ENCODE data around the gene FABP1.

Gene FABP1

DNA sequence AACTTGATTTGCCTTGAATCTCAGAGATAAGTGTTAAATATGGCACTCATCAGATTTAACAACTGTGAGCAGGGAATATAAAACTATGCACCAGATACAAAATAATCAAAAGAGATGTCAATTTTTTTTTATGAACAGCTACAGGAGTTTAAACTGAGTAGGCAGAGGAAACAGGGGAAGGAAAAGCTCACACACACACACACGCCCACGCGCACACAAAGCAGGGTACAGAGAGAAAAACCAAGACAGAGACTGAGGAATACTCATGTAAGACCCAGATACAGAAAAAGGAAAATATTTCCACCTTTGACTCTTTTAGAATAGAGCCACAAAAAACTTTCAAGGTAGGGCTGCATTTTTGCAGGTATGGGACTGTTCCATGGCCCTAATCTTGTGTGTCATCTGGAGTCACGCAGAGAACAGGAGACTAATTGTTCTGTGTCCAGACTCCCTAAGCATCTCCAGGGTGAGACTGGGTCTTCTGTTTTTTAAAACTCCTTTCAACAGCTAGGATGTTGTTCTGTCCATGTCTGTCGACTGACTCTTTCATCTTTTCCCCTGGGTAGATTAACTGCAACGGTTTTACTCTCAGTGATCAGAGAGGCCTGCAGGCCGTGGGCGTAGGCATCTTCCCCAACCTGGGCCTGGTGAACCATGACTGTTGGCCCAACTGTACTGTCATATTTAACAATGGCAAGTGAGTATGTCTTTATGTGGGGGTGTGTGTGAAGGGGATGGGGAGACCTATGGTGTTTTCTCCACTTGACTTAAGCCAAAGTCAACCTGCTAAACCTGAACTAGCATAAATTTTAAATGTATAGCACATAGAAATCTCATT lies 37.2 kb downstream of the FABP1 start:
- TF ChIP-seq TAF1 (IDR thresholded peaks at IDR 0.05; ENCODE audit: low read depth, low read length) (no peak), POLR2A (IDR thresholded peaks at IDR 0.05; ENCODE audit: low read depth, low read length) (no peak), SPI1 (IDR thresholded peaks at IDR 0.05; ENCODE audit: low read depth, low read length) (no peak), PAX5 (IDR thresholded peaks at IDR 0.05; ENCODE audit: insufficient read depth, low read length, severe bottlenecking) (no peak), POLR2AphosphoS5 (IDR thresholded peaks at IDR 0.05; ENCODE audit: low read depth, low read length) (no peak), POU2F2 (IDR thresholded peaks at IDR 0.05; ENCODE audit: low read depth, low read length) (no peak)
- FAIRE-seq (peak; percentile 55), DNase-seq (ENCODE audit: insufficient read length, low spot score) (no peak)

DNA sequence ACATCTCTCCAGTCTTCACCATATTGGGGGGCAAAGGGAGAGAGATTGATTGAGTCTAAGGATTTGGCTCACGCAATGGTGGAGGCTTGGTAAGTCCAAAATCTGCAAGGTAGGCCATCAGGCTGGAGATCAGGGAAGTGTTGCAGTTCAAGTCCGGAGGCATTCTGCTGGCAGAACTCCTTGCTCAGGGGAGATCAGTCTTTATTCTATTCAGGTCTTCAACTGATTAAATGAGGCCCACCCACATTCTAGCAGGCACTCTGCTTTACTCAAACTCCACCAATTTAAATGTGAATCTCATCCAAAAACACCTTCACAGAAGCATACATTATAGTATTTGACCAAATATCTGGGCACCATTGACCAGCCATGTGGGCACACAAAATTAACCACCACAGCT lies 38.9 kb downstream of the FABP1 start:
- no peak for TF ChIP-seq POU2F2 (IDR thresholded peaks at IDR 0.05; ENCODE audit: low read depth, low read length)
- TF ChIP-seq POLR2A (IDR thresholded peaks at IDR 0.05; ENCODE audit: low read depth, low read length) = no peak
- TF ChIP-seq TAF1 (IDR thresholded peaks at IDR 0.05; ENCODE audit: low read depth, low read length) = no peak
- TF ChIP-seq PAX5 (IDR thresholded peaks at IDR 0.05; ENCODE audit: insufficient read depth, low read length, severe bottlenecking) = no peak
- TF ChIP-seq SPI1 (IDR thresholded peaks at IDR 0.05; ENCODE audit: low read depth, low read length) = no peak
- no peak for TF ChIP-seq POLR2AphosphoS5 (IDR thresholded peaks at IDR 0.05; ENCODE audit: low read depth, low read length)

DNA sequence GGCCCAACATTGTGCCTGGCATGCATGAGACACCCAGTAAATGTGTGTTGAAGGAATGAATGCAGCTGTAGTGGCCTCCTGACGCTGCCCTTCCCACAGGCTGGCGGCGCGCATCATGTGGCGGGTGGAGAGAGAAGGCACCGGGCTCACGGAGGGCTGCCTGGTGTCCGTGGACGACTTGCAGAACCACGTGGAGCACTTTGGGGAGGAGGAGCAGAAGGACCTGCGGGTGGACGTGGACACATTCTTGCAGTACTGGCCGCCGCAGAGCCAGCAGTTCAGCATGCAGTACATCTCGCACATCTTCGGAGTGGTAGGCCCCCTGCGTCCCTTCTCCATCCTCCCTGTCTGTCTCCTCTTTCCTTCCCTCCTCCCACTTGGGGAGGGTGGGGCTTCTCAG lies 40.1 kb downstream of the FABP1 start:
- FAIRE-seq (no peak), DNase-seq (ENCODE audit: insufficient read length, low spot score) (no peak)
- no peak for TF ChIP-seq POLR2AphosphoS5 (IDR thresholded peaks at IDR 0.05; ENCODE audit: low read depth, low read length)
- TF ChIP-seq PAX5 (IDR thresholded peaks at IDR 0.05; ENCODE audit: insufficient read depth, low read length, severe bottlenecking) = no peak
- no peak for TF ChIP-seq POLR2A (IDR thresholded peaks at IDR 0.05; ENCODE audit: low read depth, low read length)
- TF ChIP-seq SPI1 (IDR thresholded peaks at IDR 0.05; ENCODE audit: low read depth, low read length) = no peak
- TF ChIP-seq POU2F2 (IDR thresholded peaks at IDR 0.05; ENCODE audit: low read depth, low read length) = no peak
- no peak for TF ChIP-seq TAF1 (IDR thresholded peaks at IDR 0.05; ENCODE audit: low read depth, low read length)

More for the DNA sequence above, 38.9 kb downstream of the FABP1 start:
- DNase-seq (ENCODE audit: insufficient read length, low spot score) = no peak
- FAIRE-seq = no peak

DNA sequence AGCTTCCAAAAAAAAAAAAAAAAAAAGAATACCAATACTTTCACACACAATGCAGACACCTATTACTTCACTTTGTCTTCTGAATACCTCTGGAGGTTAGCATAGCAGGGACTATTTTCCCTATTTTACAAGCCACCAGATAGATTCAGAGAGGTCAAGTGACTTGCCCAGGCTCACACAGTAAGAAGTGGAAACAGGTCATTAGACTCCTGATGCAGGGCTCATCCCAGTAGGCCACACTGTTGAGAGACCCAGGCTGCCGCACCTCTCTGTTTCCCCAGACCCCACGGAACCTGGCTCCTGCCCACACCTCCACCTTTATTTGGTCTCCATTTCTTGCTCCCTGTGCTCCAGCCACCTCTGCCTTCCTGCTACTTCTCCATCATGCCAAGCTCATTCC lies 40.8 kb downstream of the FABP1 start:
- no peak for TF ChIP-seq POLR2AphosphoS5 (IDR thresholded peaks at IDR 0.05; ENCODE audit: low read depth, low read length)
- TF ChIP-seq TAF1 (IDR thresholded peaks at IDR 0.05; ENCODE audit: low read depth, low read length) = no peak
- TF ChIP-seq PAX5 (IDR thresholded peaks at IDR 0.05; ENCODE audit: insufficient read depth, low read length, severe bottlenecking) = no peak
- TF ChIP-seq POLR2A (IDR thresholded peaks at IDR 0.05; ENCODE audit: low read depth, low read length) = no peak
- no peak for TF ChIP-seq SPI1 (IDR thresholded peaks at IDR 0.05; ENCODE audit: low read depth, low read length)
- TF ChIP-seq POU2F2 (IDR thresholded peaks at IDR 0.05; ENCODE audit: low read depth, low read length) = no peak
- no peak for FAIRE-seq
- DNase-seq (ENCODE audit: insufficient read length, low spot score) = no peak

DNA sequence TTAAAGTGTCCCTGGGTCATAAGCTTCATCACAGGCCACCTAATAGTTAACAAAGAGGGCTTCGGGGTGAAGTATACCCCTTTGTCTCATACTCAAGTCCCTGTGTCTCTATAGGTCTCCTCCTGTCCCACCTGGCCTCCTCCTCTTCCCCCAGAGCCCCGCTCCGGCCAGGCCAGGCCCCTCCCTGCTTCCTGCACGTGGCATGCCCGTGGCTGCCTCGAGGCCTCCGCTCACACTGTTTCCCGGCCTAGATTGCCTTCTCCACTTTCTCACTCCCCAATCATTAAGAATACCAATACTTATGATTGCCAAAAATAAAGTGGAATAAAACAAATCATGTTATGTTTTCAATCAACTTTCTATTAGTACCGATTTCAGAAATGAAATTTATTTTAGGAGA lies 41.5 kb downstream of the FABP1 start:
- no peak for TF ChIP-seq POLR2AphosphoS5 (IDR thresholded peaks at IDR 0.05; ENCODE audit: low read depth, low read length)
- no peak for TF ChIP-seq TAF1 (IDR thresholded peaks at IDR 0.05; ENCODE audit: low read depth, low read length)
- no peak for TF ChIP-seq POU2F2 (IDR thresholded peaks at IDR 0.05; ENCODE audit: low read depth, low read length)
- no peak for FAIRE-seq

DNA sequence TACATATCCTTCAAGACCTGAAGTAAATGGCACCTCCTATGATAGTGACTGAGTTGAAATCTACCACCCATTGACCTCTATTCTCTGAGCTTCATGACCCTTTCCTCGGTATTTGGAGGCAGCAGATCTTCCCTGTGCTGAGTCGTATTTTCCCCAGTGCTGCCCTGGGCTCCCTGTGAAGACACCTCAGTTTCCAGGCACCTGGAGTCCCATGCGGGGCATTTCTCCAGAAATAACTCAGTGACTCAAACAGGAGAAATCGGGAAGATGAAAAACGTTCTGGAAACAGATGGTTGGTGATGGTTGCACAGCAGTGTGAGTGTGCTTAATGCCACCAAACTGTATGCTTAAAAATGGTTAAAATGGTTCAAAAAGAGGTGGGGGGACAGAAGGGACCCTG lies 42.3 kb downstream of the FABP1 start:
- FAIRE-seq = no peak
- no peak for TF ChIP-seq TAF1 (IDR thresholded peaks at IDR 0.05; ENCODE audit: low read depth, low read length)
- TF ChIP-seq POLR2A (IDR thresholded peaks at IDR 0.05; ENCODE audit: low read depth, low read length) = no peak
- TF ChIP-seq SPI1 (IDR thresholded peaks at IDR 0.05; ENCODE audit: low read depth, low read length) = no peak
- no peak for TF ChIP-seq POLR2AphosphoS5 (IDR thresholded peaks at IDR 0.05; ENCODE audit: low read depth, low read length)
- no peak for TF ChIP-seq POU2F2 (IDR thresholded peaks at IDR 0.05; ENCODE audit: low read depth, low read length)
- TF ChIP-seq PAX5 (IDR thresholded peaks at IDR 0.05; ENCODE audit: insufficient read depth, low read length, severe bottlenecking) = no peak
- no peak for DNase-seq (ENCODE audit: insufficient read length, low spot score)

More for the DNA sequence above, 41.5 kb downstream of the FABP1 start:
- DNase-seq (ENCODE audit: insufficient read length, low spot score) = no peak

DNA sequence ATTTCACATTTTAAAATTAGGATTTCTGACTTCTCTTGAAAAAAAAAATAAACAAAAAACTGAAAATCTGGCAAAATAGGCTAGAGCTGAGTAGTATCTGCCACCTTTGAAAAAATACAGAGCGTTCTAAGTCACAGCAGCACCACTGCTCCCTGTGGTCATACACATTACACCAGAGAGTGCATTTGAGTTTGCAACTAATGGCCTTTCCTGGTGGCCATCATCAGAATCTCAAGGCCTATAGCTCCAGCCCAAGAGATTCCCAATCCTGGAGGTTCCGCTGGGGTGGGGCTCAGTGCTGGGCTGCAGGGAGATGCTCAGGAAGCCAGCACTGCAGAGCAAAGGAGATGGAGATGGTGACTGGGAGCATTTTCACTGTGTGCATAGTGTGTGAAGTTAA lies 42.8 kb downstream of the FABP1 start:
- FAIRE-seq (no peak), DNase-seq (ENCODE audit: insufficient read length, low spot score) (no peak)
- TF ChIP-seq TAF1 (IDR thresholded peaks at IDR 0.05; ENCODE audit: low read depth, low read length) = no peak
- TF ChIP-seq SPI1 (IDR thresholded peaks at IDR 0.05; ENCODE audit: low read depth, low read length) = no peak
- TF ChIP-seq POU2F2 (IDR thresholded peaks at IDR 0.05; ENCODE audit: low read depth, low read length) = no peak
- TF ChIP-seq POLR2AphosphoS5 (IDR thresholded peaks at IDR 0.05; ENCODE audit: low read depth, low read length) = no peak
- TF ChIP-seq PAX5 (IDR thresholded peaks at IDR 0.05; ENCODE audit: insufficient read depth, low read length, severe bottlenecking) = no peak
- no peak for TF ChIP-seq POLR2A (IDR thresholded peaks at IDR 0.05; ENCODE audit: low read depth, low read length)

DNA sequence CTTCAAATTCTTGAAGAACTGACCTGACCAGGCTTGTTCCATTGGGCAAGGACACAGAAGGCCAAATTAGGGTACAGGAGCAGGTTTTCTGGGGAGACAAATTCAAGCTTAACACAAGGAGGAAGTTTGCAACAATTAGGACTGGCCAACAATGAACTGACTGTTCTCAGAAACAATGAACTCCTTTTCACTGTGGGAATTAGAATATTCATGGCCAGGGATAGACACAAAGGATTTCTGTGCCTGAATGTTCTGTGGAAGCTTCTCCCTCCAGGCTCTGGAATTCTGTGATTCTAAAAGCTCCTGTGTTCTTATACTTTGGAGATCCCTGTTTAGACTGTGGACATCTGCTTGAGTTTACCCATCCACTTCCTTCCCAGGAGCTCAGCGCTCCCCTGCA lies 45.1 kb downstream of the FABP1 start:
- no peak for FAIRE-seq
- no peak for DNase-seq (ENCODE audit: insufficient read length, low spot score)
- TF ChIP-seq POU2F2 (IDR thresholded peaks at IDR 0.05; ENCODE audit: low read depth, low read length) (no peak), PAX5 (IDR thresholded peaks at IDR 0.05; ENCODE audit: insufficient read depth, low read length, severe bottlenecking) (no peak), TAF1 (IDR thresholded peaks at IDR 0.05; ENCODE audit: low read depth, low read length) (no peak), SPI1 (IDR thresholded peaks at IDR 0.05; ENCODE audit: low read depth, low read length) (no peak), POLR2A (IDR thresholded peaks at IDR 0.05; ENCODE audit: low read depth, low read length) (no peak), POLR2AphosphoS5 (IDR thresholded peaks at IDR 0.05; ENCODE audit: low read depth, low read length) (no peak)

DNA sequence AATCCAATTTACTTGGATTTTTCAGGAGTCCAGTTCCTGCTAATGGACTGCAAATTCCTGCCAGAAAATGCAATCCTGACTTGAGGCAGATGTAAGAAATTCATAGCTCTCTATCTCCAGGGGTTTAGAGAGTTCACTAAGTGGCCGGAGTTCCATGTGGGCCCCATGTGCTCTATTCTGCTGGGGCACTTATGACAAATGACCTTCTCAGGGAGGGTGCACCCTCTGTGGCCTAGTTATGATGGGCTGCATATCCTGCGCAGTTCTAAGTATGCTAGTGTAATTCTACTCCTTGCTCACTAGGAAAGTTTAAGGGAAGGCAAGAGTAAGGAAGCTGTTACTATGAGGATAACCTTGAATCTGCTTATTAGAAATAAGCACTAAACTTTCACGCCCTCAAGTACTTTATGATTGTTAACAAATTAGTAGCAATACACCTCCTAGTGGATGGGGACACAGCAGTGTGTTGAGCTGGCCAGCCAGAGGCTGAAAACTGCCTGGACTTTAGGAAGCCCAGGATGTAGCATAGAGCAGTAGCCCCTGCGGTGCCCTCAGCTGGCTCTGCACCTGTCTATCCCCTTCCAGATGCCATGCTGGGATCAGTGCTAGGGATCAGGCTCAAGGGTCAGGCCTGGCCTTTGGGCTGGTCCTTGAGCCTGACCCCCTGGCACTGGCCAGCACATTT lies 45.8 kb downstream of the FABP1 start:
- TF ChIP-seq TAF1 (IDR thresholded peaks at IDR 0.05; ENCODE audit: low read depth, low read length) (no peak), SPI1 (IDR thresholded peaks at IDR 0.05; ENCODE audit: low read depth, low read length) (no peak), PAX5 (IDR thresholded peaks at IDR 0.05; ENCODE audit: insufficient read depth, low read length, severe bottlenecking) (no peak), POU2F2 (IDR thresholded peaks at IDR 0.05; ENCODE audit: low read depth, low read length) (no peak), POLR2A (IDR thresholded peaks at IDR 0.05; ENCODE audit: low read depth, low read length) (no peak), POLR2AphosphoS5 (IDR thresholded peaks at IDR 0.05; ENCODE audit: low read depth, low read length) (no peak)
- no peak for FAIRE-seq
- no peak for DNase-seq (ENCODE audit: insufficient read length, low spot score)

Data from GM12891 (cell line).